ENCODE data around the gene CFDP1.

DNA sequence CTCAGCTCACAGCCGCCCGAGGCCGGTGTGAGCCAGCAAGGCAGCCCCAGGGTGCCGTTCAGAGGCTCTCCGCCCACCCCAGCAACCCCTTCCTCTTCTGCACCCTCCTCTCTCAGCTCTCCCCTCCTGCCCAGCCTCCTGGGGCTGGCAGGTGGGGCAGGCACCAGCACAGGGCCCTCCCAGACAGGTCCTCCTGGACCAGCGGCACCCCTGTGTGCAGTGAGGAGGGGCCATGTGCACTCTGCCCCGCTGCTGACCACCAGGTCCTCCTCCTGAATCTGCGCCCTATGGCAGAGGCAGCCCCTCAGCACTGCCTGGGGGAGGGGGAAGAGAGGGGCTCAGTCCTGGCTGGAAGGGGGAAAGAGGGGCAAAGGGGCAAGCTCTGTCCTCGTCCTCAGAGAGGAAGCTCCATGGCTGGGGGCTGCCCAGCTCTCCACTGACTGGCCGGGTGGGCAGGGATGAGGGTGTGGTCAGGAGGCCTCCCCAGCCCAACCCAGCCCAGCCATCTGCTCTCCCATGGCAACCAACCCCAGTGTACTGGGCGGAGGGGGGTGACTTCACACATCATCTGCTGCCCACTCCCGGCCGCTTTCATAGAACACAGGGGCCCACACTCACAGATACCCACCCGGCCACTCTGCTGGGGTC is 176.5 kb downstream of the CFDP1 start:
- no peak for TF ChIP-seq EZH2 (IDR thresholded peaks at IDR 0.05; ENCODE audit: low read length, missing control alignments)
- TF ChIP-seq, protein P1, sequence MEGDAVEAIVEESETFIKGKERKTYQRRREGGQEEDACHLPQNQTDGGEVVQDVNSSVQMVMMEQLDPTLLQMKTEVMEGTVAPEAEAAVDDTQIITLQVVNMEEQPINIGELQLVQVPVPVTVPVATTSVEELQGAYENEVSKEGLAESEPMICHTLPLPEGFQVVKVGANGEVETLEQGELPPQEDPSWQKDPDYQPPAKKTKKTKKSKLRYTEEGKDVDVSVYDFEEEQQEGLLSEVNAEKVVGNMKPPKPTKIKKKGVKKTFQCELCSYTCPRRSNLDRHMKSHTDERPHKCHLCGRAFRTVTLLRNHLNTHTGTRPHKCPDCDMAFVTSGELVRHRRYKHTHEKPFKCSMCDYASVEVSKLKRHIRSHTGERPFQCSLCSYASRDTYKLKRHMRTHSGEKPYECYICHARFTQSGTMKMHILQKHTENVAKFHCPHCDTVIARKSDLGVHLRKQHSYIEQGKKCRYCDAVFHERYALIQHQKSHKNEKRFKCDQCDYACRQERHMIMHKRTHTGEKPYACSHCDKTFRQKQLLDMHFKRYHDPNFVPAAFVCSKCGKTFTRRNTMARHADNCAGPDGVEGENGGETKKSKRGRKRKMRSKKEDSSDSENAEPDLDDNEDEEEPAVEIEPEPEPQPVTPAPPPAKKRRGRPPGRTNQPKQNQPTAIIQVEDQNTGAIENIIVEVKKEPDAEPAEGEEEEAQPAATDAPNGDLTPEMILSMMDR (conservative IDR thresholded peaks at IDR 0.05 in 1 of 2, IDR thresholded peaks at IDR 0.05 in 1 of 2; ENCODE audit: low read depth in 1 of 2, low read length in 2 of 2) = no peak

Data from fibroblast of lung (primary cell).